Measurements from ENCODE around the gene PAEP. TPM values are rescaled to one million over a fixed set of nuclear protein-coding genes. Genes with fewer than 3 reads are reported as not detected.

Gene PAEP
- total RNA-seq, 1 experiment from 2014 or later = not detected

- Histone ChIP-seq H3K36me3 (ENCODE audit: control insufficient read depth, insufficient read depth, low read length) (no peaks in the 10 kb centered on the region), H3K27me3 (ENCODE audit: control insufficient read depth, insufficient read depth, low read length) (no peaks in the 10 kb centered on the region), H3K27ac (ENCODE audit: low read length) (no peak overlapping the region), H3K4me3 (ENCODE audit: low read depth in 2 of 2, low read length in 2 of 2) (no peak overlapping the region), H3K9me3 (ENCODE audit: control insufficient read depth, insufficient read depth, low read depth, low read length) (no peaks in the 10 kb centered on the region), H3K4me1 (ENCODE audit: control insufficient read depth, insufficient read depth, low read length) (no peaks in the 10 kb centered on the region)
- no TSS peak for BruUV-seq (replicated peaks)
- ATAC-seq (no peak), DNase-seq (ENCODE audit: low read depth, low spot score) (no peak)
- CTCF ChIA-PET = no interaction called here
- in situ Hi-C loops (cut with HindIII; ENCODE audit: low pct_unique_long_range_greater_than_20kb, low sequenced_read_pairs) = no loop called here
- TF ChIP-seq SIN3A (IDR thresholded peaks at IDR 0.05; ENCODE audit: borderline replicate concordance, insufficient read depth, low read depth, low read length) = no peak
- no peak for TF ChIP-seq CTCF (IDR thresholded peaks at IDR 0.05)
- TF ChIP-seq TCF7L2 (IDR thresholded peaks at IDR 0.05; ENCODE audit: low read depth, low read length) = no peak
- TF ChIP-seq POLR2AphosphoS5 (IDR thresholded peaks at IDR 0.05; ENCODE audit: low read depth, low read length) = no peak
- no peak for TF ChIP-seq REST (IDR thresholded peaks at IDR 0.05; ENCODE audit: insufficient read depth in 1 of 2, low read depth in 2 of 2, low read length in 1 of 2)
- intact Hi-C loops (cut with micrococcal nuclease; ENCODE audit: unreplicated experiment) = no loop called here
- POLR2A ChIA-PET = no interaction called here
These were observed 52.6 kb downstream of the PAEP start for GRCh38 chr9:135613946-135614805.

- H3K9me3 ChIP-seq (ENCODE audit: control insufficient read depth, insufficient read depth, low read depth, low read length) = no peaks in the 10 kb centered on the region
- H3K4me1 ChIP-seq (ENCODE audit: control insufficient read depth, insufficient read depth, low read length) = no peaks in the 10 kb centered on the region
- H3K36me3 ChIP-seq (ENCODE audit: control insufficient read depth, insufficient read depth, low read length) = no peaks in the 10 kb centered on the region
- intact Hi-C loops (cut with micrococcal nuclease; ENCODE audit: unreplicated experiment) (no loop called here), in situ Hi-C loops (cut with HindIII; ENCODE audit: low pct_unique_long_range_greater_than_20kb, low sequenced_read_pairs) (no loop called here)
- no peak overlapping the region for H3K27ac ChIP-seq (ENCODE audit: low read length)
- H3K27me3 ChIP-seq (ENCODE audit: control insufficient read depth, insufficient read depth, low read length) = no peaks in the 10 kb centered on the region
- CTCF ChIA-PET = no interaction called here
- no TSS peak for BruUV-seq (replicated peaks)
- DNase-seq (ENCODE audit: low read depth, low spot score) = no peak
- no peak for ATAC-seq
- no peak overlapping the region for H3K4me3 ChIP-seq (ENCODE audit: low read depth in 2 of 2, low read length in 2 of 2)
- TF ChIP-seq CTCF (IDR thresholded peaks at IDR 0.05) = no peak
- no peak for TF ChIP-seq POLR2AphosphoS5 (IDR thresholded peaks at IDR 0.05; ENCODE audit: low read depth, low read length)
- no peak for TF ChIP-seq TCF7L2 (IDR thresholded peaks at IDR 0.05; ENCODE audit: low read depth, low read length)
- TF ChIP-seq REST (IDR thresholded peaks at IDR 0.05; ENCODE audit: insufficient read depth in 1 of 2, low read depth in 2 of 2, low read length in 1 of 2) = no peak
- TF ChIP-seq SIN3A (IDR thresholded peaks at IDR 0.05; ENCODE audit: borderline replicate concordance, insufficient read depth, low read depth, low read length) = no peak
- POLR2A ChIA-PET = no interaction called here
These were observed 53.5 kb downstream of the PAEP start for GRCh38 chr9:135614821-135615665.

Data from Panc1 (cell line).